Inflammatory macrophage treated with lipopolysaccharide for 1 hour (primary cell): Measurements from ENCODE around the gene KASH5.

Experiments used
- DNase-seq, 2 donors: peaks; one replicate each; pipeline ENCODE4 v3.0.0-alpha.2; 2020 to 2022

The KASH5 gene

DNA sequence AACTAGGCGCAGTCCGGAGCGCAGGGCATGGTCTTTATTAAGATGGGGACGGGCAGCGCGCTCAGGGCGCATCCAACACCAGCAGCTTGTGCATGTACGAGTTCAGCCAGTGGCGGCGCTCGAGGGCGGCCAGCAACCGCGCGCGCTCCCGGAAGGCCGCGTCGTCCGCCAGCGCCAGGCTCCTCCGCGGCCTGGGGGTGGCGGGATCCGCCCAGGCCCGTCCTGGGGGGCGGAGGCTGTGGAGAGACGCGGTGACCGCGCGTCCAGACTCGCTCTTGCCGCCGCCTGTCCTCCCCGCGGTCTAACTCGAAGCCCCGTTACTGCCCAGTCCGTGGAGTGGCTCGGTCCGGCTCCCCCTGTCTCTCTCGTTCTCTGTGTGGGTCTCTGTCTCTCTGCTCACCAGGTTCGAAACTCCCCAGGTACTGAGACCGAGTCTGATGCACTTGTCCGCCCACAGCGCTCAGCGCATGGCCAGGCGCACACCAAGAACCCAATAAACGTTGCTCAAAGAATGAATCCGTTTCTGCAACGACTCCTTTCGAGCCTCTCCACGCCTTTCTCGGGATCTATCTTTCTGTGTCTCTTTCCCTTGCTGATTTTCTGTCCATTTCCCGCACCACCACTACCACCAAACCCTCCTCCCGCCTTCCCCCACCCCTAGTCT, 34.5 kb downstream of the KASH5 start:
- DNase-seq, result peak; percentile 38 to 53

DNA sequence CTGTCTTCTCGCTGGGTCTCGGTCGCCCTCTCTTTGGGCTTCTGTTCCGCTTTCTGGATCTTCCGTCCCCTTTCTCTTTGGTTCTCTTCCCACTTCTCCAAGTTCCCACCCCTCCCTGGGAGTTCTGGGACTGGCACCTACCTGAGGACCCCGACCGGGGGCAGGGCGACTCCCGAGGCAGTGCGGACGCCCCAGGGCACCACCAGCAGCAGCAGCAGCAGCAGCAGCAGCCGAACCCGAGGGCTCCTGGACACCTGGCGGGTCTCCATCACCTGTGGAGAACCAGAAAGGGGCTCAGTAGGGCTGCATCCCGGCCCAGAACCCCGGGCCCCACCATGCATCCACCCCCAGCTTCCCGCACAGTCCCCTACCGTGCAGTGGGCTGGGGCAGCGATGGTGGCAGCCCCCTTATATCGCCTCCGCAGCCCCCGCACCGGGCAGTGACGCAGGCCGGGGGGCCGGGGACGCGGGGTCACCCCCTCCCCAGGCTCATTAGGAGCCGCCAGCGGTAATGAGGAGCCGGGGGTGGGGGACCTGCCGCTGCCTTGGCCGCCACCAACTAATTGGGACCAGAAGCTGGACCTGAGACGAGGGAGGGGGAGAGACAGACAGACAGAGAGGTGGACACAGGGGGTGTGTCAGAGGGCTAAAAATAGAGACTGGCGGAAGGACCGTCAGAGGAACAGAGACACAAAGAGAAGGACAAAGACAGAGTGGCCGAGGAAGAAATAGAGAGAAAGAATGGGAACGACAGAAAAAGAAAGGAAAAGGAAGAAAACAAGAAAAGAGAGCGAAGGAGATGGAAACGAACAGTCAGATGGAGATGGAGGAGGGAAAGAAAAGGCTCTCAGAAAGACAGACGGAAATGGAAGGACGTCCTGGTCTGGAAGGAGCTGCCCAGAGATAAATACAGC, 35.3 kb downstream of the KASH5 start, which contains the start of gene PTH2:
Gene PTH2, minus strand, starts transcription at position 371 of the 914 bp plus-strand sequence. Its CDS starts 102 bp downstream, at position 269.
- DNase-seq, result no peak

DNA sequence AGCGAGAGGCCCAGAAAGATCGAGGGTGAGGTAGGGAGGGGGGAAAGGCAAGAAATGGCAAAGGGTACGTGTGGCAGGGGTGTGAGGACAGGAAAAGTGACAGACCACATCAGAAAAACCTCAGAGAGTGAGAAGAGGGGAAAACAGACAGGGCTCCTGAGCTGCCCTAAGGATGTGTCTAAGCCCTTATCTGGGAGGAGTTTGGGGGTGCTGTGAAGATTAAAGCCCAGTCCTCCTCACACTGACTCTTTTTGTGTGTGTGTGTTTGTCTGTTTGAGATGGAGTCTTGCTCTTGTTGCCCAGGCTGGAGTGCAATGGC, 35.9 kb downstream of the KASH5 start:
- no peak for DNase-seq

DNA sequence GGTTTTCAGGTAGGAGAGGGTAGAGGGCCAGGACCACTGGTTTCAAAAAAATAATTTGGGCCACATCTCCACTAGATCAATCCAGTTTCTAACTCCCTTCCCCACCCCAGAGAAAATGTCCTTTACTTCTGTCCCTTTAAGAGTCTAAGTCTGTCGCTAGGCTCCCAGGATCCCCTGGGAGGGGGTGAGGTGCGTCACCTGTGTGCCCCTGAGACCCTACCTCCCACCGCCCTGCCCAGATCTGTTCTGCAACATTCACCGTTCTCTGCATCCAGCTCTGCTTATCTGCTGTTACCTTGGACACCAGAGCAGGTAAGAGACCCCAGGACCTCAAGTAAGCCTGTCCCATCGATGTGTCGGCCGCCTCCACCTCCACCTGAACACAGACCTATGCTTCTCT, 37.1 kb downstream of the KASH5 start, which contains the start of gene GFY:
Gene GFY, plus strand, starts transcription at position 211 of the 400 bp plus-strand sequence. CDS start 1,043 bp downstream, outside the sequence.
- no peak for DNase-seq

DNA sequence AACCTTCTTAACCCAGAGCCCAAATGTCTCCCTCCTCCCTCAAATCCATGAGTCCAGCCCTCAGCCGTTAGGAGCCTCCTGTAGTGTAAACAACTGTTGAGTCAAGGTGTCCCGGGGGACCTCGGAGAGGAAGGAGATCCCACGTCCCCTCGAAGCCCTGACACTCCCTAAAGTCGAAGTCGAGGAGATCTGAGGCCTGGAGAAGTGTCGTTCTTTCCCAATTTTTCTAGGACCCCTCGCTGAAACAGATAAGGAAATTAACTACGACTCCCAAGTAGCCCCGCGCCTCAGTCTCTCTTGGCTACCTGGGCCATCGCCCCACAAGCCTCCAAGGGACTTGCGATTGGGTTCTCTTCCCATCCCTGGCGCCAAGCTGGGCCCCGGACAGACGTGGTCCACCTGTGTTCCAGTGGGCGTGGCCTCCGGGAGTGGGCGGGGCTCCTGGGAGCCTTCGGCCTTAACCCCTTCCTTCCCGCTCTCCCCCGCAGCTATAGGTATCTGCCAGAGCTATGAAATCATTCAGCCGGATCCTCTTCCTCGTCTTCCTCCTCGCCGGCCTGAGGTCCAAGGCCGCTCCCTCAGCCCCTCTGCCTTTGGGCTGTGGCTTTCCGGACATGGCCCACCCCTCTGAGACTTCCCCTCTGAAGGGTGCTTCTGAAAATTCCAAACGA, 38.0 kb downstream of the KASH5 start:
- no peak for DNase-seq

DNA sequence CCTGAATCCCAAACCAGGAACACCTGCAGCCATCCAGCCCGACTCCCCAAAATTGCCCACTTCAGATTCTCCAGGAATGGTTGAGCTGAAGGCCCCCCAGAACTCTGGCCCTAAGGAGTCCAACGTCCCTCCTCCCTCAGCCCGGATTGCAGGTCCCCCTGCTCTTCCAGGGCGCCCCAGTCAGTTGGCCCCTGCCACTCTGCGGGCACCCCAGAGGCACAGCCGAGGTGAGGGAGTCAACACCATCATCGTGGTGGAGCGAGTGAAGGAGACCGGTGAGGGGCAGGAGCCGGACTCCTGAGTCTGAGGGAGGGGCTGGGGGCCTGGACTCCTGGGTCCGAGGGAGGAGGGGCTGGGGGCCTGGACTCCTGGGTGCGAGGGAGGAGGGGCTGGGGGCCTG, 39.3 kb downstream of the KASH5 start:
- no peak for DNase-seq

DNA sequence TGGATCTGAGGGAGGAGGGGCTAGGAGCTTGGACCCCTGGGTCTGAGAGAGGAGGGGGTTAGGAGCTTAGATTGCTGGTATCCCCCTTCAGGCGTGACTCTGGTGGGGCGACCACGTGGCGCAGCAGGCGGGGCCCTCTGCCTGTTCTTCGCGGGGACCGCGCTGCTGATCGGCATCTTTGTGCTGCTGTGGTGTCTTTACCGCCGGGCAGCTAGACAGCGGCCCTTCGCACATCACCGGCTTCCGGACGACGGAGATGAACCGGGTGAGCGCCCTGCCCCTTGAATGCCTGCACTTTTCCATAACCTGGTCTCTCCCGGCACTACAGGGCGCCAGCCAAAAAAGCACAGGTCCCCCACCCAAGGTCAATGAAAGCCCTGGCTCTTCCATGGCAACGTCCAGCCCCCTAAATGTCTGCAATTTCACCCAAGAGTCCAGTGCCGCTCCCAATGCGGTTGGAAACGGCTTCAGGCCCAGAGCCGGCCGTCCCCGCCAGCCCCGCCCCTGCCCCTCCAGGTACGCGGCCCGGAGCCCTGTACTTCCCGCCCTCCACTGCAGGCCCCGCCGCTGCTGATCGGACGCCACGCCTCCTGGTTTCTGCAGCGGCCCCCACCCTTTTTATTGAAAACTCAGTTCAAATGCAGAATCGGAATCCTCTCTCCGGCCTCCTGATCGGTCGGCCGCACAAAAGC, 40.0 kb downstream of the KASH5 start:
- no peak for DNase-seq

DNA sequence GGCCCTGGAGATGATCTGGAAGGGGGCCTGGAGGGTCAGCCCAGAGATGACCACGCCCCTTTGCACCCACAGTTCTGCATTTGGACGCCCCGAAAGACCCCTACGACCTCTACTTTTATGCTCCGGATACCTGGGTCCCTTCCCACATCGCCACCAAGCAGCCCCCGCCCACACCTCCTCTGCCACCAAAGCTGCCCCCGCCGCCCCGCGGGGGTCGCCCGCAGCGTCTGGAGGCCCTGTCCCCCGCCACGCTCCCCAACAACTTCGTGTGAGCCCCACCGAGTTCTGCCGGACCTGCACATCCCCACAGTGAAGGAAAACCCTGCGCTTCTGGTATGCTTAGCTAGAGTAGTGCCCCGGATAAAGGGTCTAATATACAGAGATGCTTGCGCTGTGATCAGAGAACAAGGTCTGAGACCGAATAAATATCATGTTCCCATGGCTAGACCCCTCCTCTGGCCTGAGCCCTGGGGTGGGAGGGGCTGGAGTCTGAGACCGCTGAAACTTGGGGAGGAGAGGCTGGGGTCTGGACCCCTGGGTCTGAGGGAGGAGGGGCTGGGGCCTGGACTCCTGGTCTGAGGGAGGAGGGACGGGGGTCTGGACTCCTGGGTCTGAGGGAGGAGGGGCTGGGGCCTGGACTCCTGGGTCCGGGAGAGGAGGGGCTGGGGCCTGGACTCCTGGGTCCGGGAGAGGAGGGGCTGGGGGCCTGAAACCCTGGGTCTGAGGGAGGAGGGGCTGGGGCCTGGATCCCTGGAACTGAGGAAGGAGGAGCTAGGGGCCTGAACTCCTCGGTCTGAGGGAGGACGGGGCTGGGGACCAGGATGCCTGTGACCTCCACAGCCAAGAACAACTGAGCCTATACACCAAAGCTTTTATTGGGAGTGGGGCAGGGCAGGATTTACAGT, 40.8 kb downstream of the KASH5 start:
- DNase-seq, result no peak

DNA sequence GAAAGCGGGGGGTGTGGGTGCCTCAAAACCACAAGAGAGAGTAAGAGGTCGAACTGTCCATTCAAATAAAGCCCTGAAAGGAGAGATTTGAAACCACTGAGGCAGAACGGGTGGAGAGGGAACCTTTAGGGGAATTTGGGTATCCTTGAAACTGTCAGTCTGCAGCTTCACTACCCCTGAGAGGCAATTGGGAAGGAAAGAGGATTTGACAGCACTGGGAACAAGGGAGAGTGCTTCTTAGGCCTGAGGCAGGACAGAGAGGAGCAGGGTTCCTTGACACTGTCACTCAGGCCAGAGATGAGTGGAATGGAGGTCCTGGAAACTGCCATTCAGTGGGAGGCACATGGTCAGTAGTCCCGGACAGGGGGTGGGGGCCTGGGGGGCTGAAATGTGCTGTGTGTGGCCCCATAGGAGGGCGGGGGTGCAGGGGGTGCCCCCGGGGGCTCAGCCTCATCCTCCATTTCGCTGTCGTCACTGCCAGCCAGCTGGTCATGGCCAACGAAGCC, 42.2 kb downstream of the KASH5 start:
- no peak for DNase-seq

DNA sequence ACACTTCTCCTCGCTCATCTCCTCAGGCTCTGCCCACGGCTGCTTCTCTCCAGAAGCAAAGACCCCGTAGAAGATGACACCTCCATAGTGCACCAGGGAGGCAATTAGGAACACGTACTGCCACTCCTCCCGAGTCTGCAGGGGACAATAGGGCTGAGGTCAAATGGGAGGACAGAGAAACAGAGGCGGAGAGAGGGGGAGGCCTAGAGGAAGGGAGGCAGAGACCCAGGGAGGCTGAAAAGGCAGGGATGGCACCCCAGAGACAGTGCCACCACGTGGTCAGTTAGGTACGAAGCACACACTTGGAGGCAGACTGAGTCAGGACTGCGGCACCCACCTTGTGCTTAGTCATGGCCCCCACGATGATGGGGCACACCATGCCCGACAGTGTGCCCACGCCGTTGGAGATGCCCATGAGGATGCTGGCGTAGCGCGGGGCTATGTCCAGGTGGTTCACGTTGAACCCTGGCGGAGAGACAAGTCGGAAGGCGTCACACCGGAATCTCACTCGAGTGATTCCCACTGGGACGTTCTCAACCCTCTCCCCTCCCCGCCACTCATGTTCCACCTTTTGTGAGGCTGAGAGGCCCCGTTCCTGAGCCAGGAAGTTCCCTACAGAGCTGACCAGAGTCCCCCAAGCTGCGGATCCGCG, 42.8 kb downstream of the KASH5 start:
- DNase-seq, result no peak

DNA sequence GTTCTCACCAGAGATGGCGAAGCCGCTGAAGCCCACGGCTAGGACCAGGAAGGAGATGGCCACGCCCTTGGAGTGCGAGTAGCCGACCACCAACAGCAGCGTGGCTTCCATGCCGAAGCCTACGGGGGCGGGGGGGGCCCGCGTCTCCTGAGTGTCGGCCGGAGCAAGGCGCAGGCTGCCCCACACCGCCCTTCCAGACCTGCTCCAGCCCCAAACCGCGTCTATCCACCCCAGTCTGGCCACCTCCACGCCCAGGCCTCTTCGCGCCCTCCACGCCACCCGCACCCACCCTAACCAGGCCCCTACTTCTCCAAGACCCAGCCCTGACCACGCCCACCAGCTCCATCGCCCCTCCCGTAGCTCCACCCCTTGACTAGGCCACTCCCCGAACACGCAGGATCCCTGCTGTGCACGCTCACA, 43.3 kb downstream of the KASH5 start:
- no peak for DNase-seq

DNA sequence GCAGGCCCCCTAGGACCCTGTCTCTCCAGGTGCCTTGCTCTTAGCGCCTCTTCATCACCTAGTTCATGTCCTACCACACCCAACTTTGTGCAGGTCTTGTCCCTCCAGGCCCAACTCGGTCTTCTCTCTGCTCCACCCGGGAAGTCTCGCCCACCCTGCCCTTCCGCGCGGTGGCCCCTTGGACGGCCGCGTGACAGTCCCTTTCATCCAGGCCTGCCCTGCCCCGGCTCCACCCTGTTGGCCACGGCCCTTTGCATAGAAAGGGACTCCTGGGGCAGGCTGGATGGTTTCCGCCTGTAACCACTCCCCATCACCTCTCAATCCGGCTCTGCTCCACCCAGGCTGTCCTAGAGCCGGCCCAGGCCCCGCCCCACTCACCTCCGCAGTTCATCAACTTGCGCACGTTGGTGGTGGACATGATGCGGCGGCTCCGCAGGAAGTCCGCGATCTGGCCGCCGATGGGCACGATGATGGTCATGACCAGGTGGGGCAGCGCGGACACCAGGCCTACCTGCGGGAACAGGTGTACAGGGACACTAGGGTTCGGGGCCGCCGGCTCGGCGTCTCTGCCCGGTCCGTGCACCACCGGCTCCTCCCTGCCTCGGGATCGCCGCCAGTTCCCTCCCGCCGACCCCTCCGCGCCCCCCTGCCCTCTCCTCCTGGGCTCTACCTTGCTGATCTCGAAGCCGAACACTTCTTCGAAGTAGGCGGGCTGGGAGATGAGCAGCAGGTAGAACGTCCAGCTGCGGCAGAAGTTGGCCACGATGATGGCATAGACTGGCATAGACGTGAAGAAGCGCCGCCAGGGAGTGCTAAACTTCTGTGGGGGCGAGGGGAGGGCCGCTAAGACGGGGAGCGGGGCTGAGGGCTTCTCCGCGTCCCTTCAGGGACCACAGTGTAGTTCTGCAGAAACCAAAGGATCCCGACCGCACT, 44.4 kb downstream of the KASH5 start:
- DNase-seq, result no peak

DNA sequence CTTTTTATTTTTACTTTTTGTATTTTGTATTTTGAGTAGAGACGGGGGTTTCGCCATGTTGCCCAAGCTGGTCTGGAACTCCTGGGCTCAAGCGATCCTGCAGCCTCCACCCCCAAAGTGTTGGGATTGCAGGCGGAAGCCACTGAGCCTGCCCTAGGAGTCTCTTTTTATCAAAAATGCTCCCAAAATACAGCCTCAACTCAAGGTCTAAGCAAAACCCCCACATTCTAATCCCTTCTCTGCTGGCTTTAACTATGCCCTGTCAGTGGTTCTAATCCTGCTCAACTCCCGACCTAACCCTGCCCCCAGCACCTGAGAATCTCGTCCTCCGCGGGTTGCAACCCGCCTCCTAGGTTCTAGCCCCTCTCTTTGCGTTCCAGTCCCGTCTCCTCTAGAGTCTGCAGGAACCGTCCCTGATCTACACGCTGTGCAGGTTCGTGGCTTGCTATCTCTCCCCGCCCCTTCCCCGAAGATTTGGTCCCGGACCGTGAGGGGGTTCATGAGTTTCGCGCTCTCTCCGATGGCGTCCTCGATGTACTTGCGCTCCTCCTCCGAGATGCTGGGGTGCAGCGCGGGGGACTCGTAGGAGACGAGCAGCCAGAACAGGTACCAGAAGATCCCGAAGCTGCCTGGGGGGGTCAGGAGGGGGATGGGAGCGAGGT, 45.3 kb downstream of the KASH5 start:
- no peak for DNase-seq

DNA sequence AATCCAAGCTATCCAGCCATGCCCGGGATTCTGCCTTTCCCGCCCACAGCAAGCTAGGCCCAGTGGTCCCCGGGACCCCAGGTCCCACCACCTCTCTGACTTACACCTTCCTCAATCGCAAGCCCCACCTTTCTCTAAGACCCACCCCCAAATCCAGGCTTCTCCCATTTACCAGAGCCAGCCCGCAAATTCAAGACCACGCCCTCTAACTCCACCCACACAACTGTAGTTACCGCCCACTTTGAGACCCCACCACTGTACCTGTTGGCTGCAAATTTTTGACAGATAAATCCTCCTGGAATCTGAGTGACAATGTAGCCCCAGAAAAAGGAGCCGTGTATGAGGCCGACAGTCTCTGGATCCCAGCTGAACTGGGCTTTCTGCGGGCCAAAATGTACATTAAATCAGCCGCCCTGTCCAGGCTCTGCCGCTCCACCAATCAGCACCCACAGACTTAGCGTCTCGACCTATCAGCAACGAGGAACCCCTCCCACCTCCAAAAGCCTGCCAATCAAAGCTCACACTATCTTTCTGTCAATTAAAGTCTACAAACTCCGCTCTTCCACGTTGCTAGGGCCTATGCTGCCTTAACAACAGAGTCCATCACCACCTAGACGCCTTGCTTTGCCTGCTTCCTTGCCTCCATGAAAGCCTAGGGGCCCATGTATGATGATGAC, 47.0 kb downstream of the KASH5 start:
- DNase-seq, result no peak

DNA sequence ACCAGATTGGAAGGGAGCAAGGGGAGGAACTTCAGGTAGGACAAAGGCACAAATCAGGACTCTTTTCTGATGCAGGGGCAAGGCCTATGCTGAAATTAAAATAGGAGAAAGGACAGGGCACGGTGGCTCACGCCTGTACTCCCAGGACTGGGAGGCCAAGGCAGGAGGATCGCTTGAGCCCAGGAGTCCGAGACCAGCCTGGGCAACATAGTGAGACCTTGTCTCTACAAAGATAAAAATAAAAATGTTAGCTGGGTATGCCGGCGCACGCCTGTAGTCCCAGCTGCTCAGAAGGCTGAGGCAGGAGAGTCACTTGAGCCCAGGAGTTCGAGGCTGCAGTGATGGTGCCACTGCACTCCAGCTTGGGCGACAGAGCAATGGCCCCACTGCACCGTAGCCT, 47.6 kb downstream of the KASH5 start:
- DNase-seq, result no peak

DNA sequence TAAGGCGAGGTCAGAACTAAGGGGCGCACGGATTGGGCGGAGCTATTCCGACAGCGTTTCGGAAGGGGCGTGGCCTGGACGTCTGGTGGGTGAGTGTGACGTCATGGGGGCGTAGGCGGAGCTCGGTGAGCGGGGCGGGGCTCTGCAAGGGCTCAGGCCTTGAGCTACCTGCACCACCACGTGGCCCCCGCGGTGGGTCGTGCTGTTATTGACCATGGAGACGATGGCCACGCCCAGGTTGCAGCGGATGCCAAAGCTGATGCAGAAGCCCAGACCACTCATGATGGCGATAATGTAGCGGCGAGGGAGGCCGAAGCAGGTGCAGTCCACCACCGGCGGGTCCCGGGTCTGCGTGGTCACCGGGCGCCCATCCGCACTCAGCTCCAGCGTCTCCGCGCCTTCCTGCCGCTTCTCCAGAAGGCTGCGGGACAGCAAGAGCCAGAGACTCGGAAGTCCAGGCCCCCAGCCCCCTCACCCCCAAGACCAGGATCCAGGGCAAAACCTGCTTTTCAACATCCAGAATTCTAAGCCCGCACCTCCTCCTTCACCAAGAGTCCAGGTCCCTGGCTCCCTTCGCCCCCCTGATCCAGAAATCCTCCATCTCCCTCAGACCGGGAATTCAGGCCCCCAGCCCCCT, 48.5 kb downstream of the KASH5 start:
- no peak for DNase-seq

DNA sequence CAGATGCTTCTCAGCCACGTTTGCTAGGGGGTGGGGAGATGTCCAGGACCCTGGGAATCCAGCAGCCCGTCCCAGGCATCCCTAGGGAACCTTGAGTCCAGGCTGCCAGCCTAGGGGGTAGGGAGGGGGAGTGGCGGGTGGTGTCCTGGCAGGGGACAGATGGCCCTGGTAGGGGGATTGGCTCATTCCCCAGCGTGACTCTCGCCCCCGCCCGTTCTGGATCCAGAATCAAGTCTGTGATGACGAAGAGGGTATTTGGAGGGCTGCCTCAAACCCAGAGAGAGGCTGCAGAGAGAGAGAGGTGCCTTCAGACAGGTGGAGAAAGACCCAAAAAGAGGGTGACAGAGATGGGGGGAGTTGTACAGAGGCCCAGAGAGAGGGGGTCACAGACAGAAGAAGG, 49.2 kb downstream of the KASH5 start:
- DNase-seq, result no peak

DNA sequence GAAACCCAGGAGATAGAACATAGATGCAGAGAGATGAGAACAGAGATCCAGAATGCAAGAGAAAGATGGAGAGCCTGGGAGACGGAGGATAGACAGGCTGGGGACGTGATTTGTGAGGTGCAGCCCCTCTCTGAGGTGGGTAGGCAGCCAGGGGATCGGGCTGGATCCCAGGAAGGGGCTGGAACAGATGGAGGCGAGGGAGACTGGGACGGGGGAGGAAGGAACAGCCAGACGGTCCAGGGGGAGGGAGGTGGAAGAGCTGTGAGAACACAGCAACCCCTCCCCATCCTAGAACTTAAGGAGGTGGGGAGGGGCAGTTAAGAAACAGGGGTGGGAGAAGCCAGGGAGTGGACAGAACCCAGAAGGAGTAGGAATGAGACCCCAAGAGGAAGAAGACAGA, 50.2 kb downstream of the KASH5 start:
- no peak for DNase-seq
